Right lung (tissue), 5 donors: ENCODE measurements around the gene FILIP1L. TPM values are rescaled to one million over a fixed set of nuclear protein-coding genes. Genes with fewer than 3 reads are reported as not detected.

ENCODE experiments used
- DNase-seq, 2 donors: peaks; one replicate each; pipeline ENCODE4 v3.0.0-alpha.2; 2013
- polyA plus RNA-seq, 5 donors: library from polyadenylated mRNA; unstranded; fragments of 120-200 nt; gene quantifications; one replicate each; pipeline versions ENCODE4 v1.2.1 to v1.2.3, GENCODE V29; 2013; ENCODE audit warnings: inconsistent platforms in 1 of 5, low replicate concordance in 1 of 5; ENCODE audit not compliant: insufficient read length in 5 of 5, insufficient read depth in 1 of 5

FILIP1L gene
- polyA plus RNA-seq, 5 donors: 10.5 to 19.9 (median 14.9) TPM

DNA sequence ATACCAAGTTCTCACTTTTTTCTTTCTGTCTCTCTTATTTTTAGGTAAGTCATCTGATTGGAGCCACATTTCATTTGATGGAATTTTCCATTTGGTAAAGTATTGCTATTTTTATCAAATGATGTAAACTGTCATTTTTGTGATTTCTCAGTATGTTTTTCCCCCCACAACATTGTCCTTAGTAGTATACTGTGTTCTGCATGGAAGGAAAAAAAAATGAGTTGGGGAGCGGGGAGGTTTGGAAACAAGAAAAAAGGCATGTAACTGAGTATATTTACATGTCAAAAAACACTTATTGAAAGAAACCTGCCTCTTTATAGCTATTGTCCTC, 104.2 kb downstream of the FILIP1L start:
- DNase-seq: no peak

DNA sequence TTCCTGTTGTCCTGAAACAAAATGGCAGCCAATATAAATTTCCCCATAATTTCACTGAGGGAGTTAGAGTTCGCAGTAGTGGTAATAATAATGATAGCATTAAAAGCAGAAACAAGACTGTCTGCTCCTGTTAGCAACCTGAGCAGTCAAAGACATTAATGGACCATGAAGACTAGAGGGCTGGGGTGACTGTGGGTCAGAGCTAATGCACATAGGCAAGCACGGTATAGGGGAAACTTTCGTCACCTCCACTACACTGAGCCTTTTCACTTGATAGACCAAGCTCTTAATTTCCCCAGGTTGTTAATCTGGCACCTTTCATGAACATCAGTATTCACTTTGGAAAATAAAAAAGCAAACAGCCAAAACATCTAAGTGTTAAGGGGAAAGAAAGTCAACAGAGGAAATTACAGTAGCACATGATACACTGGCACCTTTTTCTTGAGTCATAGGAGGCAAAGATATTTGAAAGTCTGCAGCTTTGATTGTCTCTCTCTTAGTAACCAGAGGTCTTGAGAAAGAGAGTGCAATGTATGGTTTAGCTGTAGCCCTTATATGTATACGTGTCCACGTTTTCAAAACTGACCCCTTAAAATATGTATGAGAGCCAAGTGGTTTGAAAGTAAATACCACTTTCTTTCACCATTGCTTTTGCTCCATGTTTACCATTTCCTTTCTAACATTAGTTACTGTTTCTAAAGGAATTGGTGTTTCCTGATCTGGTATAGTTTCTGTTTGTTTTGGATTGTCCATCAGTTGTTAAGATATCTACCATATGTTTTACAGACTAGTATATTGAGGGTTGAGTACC, 104.8 kb downstream of the FILIP1L start:
- no peak for DNase-seq

- no peak for DNase-seq
Measured at GRCh38 chr3:100008081-100008698, 106.1 kb downstream of the FILIP1L start.

GRCh38 chr3:100007313-100007712, 107.0 kb downstream of the FILIP1L start:
- no peak for DNase-seq

GRCh38 chr3:100006570-100007271, 107.6 kb downstream of the FILIP1L start:
- no peak for DNase-seq

DNA sequence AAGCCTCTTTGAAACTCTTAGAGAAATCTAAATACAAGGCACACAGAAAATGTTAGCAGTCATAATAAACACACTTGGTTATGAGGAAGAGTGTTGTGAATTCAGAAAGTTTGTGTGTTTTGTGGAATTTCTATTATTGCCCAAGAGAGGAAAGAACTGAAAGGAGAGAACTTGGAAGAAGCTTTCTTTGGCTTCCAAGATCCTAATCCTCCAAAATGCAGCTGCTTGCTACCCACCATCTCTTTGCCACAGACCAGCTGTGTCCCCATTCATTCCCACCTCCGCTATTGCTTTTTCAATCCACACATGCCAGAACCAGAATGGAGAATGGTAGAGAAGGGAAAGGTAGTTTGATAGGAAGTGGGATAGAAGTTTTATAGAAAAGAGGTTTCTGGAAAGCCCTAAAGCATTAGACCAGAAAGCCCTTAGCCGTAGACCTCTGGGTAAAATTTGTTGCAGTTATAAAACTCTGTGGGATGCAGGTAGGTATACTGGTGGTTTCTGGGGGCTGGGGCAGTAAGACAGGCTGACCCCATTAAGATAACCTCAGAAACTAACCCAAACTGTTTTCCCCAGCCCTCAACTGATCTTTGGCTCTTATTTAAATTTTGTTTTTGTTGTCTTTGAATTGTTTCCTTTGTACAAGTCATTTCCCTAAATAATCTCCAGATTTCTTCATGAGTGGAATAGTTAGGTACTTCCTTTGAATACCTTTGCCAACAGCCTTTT, 108.5 kb downstream of the FILIP1L start:
- no peak for DNase-seq

DNA sequence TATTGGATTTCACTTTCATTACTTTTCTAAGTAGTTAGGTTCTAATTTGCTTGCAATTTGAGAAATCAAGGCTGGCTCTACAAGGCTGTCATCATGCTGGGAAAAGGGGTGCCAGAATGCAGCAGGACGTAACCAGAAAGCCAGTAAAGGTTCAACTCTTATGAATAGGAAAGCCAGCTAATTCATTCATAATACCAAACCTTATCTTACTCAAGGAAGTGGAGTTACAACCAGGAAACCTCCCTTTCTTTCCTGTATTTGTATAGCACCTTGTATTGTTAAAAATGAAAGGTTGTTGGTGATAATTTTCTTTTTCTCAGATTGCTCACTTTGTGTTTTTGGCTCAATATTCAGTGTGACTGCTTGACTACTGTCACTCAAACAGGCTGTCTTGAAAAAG, 109.4 kb downstream of the FILIP1L start:
- no peak for DNase-seq

GRCh38 chr3:100003609-100004503, 110.4 kb downstream of the FILIP1L start:
- no peak for DNase-seq

GRCh38 chr3:100002599-100003350, 111.5 kb downstream of the FILIP1L start:
- peak in 1 of 2 donors; percentile 6 for DNase-seq

- DNase-seq: no peak
Measured at GRCh38 chr3:100001526-100002270, 112.6 kb downstream of the FILIP1L start.

GRCh38 chr3:100001083-100001482, 113.2 kb downstream of the FILIP1L start:
- no peak for DNase-seq

GRCh38 chr3:99999536-99999935, 114.8 kb downstream of the FILIP1L start:
- no peak for DNase-seq

DNA sequence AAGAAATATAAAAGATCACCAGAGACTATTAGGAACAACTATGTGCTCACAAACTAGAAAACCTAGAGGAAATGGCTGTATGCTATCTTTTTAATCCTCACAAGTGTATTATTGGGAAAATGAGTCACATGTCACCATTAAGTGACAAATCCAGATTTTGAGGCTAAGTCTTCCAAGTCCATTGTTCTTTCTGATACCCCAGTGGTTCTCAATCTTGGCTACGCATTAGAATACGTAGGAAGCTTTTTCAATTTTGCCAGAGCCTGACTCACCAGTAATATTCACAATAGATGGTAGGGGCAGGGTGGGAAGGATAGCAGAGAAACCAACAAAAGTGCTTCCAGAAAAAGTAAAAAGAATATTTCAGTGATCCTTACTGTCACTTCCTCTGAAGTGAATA, 117.0 kb downstream of the FILIP1L start:
- no peak for DNase-seq

- DNase-seq: no peak
Measured at GRCh38 chr3:99990179-99990578, 124.1 kb downstream of the FILIP1L start.

- no peak for DNase-seq
Measured at GRCh38 chr3:99984668-99985067, 129.6 kb downstream of the FILIP1L start.

- DNase-seq: no peak
Measured at GRCh38 chr3:99984139-99984538, 130.2 kb downstream of the FILIP1L start.

GRCh38 chr3:99982650-99983049, 131.7 kb downstream of the FILIP1L start:
- no peak for DNase-seq

DNA sequence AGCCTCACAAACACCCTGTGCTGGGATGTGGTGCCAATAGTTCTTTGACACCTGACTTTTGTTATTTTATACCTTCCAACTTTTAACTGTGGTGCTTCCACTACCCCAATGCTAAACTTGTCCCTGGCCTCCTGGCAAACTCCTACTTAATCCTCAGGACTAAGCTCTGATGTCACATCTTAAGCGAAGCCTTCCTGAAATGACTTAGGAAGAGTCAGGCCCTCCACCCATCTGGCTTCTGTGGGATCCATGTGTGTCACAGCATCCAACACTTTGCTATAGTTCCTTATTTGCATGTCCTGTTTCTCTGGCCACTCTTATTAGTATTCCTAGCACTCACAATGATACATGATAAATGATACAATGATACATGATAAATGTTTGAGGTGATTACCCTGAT, 133.2 kb downstream of the FILIP1L start:
- DNase-seq: no peak

- DNase-seq: no peak
Measured at GRCh38 chr3:99980606-99981005, 133.7 kb downstream of the FILIP1L start.

GRCh38 chr3:99978221-99978620, 136.1 kb downstream of the FILIP1L start:
- no peak for DNase-seq
